ENCODE data around the gene ENOX1.

ENOX1 gene

GRCh38 chr13:43573361-43573740 is 213.4 kb downstream of the ENOX1 start:
- TF ChIP-seq CTCF (IDR thresholded peaks at IDR 0.05): no peak

GRCh38 chr13:43572656-43573360 is 214.0 kb downstream of the ENOX1 start:
- TF ChIP-seq CTCF (IDR thresholded peaks at IDR 0.05): no peak

DNA sequence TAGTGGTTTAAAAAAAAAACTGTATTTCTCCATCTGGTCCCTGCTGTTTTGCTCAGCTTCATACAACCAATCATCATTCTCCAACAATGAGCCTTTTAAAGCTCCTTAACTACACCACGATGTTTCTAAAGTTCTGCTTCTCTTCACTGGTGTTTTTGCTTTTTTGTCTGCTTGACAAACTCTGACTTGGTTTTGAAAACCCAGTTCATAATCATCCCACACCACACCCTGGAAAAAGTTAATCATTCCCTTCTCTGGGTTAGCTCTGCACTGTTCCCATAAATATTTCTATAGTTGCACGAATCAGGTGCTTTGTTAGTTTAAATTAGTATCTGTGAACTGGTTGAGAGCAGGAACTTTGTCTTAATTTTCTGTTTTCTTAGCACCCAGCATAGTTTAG is 217.1 kb downstream of the ENOX1 start:
- TF ChIP-seq CTCF (IDR thresholded peaks at IDR 0.05): no peak

- no peak for TF ChIP-seq CTCF (IDR thresholded peaks at IDR 0.05)
Measured at GRCh38 chr13:43567608-43568007, 219.2 kb downstream of the ENOX1 start.

DNA sequence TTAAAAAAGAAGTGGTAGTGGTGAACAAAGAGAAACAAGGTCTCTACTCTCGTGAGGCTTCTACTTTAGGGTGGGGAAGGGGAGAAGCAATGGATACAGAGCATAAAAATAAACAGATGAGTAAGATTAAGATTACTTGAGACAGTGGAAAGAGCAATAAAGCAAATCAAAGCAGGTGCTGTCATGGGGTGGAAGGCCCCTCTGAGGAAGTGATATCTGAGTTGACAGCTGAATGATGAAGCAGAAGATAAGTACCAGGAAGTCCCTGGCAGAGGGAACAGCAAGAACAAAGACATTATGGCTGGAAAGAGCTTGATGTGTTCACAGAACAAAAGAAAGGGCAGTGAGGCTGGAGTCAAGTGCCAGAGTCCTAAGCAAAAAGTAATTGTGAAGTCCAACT is 221.8 kb downstream of the ENOX1 start:
- TF ChIP-seq CTCF (IDR thresholded peaks at IDR 0.05): no peak

DNA sequence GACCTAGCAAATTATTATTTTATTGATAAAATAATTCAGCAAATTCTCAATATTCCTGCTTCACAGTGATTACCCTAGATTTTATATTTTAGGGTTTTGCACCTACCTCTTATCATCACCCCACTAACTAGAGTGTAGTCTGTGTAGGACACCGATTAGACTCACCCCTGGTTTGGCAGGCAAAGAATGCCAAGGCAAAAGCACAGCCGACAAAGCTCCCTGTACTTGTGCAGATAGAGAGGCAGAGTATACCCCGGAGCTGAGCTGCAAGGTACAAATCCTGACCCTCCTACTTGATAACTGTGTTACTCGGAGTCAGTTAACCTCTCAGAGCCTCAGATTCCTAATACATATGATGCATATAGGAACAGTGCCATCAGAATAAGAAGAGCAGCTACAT is 225.7 kb downstream of the ENOX1 start:
- no peak for TF ChIP-seq CTCF (IDR thresholded peaks at IDR 0.05)

DNA sequence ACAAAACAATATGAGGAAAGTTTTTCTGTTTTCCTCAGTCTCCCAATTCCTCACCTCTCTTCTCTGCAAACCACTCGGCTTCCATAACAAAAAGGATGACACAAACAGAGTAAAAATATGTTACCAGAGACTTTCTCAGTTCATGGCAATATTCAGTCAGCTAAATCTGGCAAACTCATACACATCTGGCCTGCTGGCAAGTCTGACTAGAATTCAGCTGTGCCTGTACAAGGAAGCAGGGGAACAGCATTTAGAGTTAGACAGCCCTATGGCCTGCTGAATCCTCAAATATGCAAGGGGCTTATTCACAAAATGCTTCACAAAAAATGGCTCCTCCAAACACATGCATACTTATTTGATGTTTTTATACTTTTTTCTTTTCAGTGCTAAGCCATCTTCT is 227.8 kb downstream of the ENOX1 start:
- no peak for TF ChIP-seq CTCF (IDR thresholded peaks at IDR 0.05)

- TF ChIP-seq CTCF (IDR thresholded peaks at IDR 0.05): no peak
Measured at GRCh38 chr13:43558326-43558725, 228.4 kb downstream of the ENOX1 start.

Data from LNCAP (cell line).